Hematopoietic multipotent progenitor cell treated with erythropoietin and hydrocortisone succinate and interleukin-3 and kit ligand, for 8 days (in vitro differentiated cells): Measurements from ENCODE around the gene C15orf61.

Source experiments
- DNase-seq: peaks from one replicate; pipeline ENCODE4 v3.0.0-alpha.2; 2015

C15orf61 gene

DNA sequence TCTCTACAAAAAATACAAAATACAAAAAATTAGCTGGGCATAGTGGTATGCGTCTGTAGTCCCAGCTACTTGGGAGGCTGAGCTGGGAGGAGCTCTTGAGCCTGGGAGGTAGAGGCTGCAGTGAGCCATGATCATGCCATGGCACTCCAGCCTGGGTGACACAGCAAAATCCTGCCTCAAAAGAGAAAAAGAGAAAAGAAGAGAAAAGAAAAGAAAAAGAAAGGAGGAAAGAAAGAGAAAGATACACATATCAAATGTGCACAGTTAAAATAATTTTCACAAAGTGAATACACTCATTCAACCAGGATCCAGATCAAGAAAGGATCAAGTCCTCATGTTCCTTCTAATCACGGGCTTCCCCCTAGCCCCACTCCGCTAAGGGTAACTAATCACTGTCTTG lies 5.8 kb upstream of the C15orf61 start:
- DNase-seq: no peak

DNA sequence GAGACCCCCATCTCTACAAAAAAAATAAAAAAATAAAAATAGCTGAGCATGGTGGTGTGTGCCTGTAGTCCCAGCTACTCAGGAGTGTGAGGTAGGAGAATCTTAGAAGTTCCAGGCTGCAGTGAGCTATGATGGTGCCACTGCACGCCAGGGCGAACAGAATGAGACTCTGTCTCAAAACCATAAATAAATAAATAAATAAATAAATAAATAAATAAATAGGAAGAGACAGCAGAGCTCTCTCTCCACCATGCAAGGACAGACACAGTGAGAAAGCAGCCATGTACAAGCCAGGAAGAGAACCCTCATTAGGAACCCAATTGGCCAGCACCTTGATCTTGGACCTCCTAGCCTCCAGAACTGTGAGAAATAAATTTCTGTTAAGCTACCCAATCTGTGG lies 5.4 kb upstream of the C15orf61 start:
- DNase-seq: no peak

DNA sequence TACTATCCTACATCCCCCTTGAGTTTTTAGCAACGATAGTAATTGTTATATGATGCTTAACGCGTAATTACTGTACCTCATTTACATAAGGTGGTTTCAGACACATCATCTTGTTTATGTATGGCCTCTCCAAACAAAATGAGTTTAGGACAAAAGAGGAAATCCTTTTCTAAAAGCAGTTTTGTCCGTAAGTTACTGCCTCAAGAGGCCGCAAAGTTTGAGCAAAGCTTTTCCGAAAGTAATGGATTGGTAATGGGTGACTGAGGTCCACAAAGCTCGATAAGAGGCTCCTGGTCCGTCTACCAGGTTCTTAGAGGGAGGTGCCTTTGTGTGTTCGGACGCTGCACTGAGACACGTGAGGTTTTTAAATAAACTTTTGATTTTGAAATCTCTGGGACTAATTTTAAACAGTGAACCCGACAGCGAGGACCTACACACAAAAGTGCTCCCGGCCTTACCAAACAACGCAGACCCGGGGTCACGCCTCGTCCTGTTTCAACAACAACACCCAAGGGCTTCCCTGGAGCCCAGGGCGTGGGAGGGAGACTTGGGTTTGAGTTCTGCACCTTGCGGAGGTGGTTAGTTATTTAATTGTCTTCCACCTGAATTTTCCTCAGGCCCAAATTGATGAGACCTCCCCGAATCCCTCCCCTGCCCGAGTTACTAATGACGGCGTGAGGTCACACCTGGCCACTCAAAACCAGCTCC lies 456 bp upstream of the C15orf61 start:
- DNase-seq: peak; percentile 39

DNA sequence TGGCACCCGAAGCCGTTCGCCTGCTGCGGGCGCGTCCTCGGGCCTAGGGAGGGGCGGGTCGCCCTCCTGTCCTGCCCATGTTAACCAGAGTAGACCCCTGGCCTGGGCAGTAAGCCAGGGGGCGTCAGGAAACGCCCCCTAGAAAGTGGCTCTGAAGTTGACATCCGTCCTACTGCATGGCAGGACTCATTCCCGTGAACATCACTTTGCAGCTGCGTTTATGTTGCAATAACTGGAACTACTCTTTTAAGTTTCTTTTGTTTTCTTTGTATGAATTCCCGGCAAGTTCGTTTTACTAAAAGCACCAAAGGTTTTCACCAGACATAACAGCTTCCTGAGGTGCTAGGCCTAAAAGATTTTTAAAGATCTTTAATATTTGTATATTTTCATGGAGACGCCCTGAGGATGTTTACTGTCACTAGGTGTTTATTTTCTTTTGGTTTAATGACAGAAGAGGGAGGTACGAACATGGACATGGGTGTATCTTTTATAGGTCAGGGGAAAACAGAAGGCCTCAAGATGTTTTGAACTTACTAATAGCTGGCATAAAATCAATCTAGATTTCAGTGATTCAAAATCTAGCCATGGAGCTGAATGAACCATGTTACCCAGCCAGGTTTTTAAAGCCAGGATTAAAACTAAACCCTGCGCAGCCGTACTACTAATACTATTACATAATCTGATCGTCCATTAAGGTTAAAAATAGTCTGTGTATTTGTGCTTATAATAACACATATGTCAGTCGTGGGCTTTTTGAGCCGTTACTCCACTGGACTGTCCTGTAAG lies 1.0 kb downstream of the C15orf61 start:
- DNase-seq: peak; percentile 21

DNA sequence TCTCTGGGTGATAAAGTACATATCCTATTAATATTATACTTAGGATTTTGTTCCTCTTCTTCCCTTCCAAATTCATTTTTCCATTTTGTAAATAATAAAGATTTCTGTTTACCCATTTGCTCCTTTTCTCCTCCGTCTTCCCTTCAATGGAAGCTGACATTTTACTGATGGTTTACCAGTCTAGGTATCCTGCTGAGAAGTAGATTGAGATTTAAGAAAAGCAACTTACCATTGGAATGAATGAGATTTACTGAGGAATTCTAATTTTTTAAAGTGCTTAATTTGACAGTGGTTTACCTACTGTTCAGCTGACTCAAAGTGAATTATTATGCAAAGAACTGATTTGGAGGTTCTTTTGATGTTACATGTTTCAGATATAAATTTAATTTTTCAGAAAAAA lies 2.4 kb downstream of the C15orf61 start:
- no peak for DNase-seq

DNA sequence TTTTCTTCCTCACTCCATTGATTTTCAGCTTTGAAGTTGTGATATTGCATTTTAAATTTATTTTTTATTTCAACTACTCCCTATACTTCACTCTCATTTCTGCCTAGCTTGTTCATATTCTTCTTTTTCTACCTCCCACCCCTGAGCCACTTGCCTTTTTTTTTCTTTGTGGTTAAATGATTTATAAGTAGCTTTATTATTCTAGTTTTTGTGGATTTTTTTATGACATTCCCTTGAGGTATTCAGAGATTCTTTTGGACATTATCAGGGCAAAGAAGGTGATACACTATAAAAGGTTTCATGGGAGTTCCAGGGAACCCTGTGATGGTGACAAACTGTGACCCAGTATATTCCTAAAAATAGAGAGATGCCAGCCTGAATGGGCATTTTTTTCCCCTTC lies 3.3 kb downstream of the C15orf61 start:
- no peak for DNase-seq

DNA sequence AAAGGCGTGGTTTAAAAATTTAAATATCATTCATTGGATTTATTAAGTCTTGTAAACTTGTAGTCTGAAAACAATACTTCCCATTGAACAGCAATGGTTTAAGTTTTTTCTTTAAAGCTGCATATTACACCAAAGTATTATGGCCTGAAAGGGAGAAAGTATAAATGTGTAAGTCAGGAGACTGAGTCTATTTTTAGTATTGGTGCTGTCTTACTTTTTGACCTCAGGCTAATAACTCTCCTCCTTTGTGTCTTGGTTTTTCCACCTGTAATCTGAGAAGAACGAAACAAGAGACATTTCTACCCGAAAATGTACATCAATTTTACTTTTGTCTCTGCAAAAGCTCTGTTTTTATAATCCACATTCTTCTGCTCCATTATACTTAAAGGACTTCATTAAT lies 7.6 kb downstream of the C15orf61 start:
- DNase-seq: no peak

DNA sequence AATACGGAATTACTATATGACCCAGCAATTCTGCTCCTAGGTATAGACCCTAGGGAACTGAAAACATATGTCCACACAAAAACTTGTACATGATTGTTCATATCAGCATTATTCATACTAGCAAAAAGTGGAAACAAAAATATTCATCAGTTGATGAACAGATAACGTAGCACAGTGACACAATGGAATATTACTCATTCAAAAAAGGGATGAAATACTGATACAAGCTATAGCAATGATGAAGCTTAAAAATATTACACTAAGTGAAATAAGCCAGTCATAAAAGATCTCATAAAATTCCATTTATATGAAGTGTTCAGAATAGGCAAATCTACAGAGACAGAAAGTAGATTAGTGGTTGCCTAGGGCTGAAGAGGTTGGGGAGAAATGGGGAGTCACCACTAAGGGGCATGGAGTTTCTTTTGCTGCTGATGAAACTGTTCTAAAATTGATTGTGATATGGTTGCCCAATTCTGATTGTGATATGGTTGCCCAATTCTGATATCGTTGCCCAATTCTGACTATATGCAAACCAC lies 10.5 kb downstream of the C15orf61 start:
- DNase-seq: no peak

DNA sequence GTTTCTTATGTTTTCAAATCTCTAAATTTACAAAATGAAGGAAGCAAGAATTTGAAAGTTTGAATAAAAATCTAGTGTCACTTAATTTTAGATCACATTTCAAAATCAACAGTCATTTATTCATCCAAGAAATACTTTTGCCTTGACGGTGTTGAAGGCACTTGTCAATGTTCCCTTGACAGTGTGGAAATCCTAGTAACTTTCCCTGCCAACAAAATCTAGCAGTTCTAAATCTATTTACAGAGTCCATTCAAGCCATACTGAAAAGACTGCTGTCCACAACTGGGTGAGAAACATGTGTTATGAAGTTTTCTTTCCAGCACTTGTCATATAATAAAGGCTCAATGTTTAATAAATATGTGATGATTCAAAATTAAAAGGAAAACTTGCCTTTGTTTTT lies 12.9 kb downstream of the C15orf61 start:
- DNase-seq: no peak

DNA sequence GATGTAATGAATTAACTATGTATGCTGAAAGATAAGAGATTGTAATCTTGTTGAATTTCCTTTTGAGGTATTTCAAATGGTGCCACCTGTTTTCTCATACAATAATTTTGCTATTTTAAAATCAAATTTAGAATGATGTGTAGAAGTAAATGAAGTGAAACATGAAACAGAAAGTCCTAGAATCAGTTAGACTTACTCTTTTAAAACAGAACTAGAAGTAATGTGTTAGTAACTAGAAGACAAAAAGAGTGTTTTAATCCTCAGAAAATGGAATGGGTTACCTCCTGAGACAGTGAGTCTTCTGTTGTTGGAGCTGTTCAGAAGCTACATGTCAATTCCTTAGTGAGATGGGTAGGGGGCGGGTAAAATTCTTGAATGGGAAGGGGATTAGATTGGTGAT lies 13.4 kb downstream of the C15orf61 start:
- no peak for DNase-seq

DNA sequence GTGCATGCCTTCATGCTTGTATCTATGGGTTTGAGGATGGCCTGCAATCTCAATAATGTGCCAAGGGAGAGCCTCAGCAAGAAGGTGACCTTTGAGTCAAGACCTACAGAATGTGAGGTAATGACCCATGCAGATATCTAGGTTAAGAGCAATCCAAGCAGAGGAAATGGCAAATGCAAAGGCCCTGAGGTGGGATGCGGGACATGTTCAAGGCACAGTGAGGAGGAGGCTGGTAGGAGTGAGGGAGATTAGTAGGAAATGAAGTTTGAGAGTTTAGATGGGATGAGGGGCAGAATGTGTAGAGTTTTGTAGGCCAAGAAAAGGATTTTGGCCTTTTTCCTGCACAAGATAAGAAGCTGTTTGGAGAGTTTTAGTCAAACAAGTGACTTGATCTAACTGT lies 16.8 kb downstream of the C15orf61 start:
- no peak for DNase-seq

DNA sequence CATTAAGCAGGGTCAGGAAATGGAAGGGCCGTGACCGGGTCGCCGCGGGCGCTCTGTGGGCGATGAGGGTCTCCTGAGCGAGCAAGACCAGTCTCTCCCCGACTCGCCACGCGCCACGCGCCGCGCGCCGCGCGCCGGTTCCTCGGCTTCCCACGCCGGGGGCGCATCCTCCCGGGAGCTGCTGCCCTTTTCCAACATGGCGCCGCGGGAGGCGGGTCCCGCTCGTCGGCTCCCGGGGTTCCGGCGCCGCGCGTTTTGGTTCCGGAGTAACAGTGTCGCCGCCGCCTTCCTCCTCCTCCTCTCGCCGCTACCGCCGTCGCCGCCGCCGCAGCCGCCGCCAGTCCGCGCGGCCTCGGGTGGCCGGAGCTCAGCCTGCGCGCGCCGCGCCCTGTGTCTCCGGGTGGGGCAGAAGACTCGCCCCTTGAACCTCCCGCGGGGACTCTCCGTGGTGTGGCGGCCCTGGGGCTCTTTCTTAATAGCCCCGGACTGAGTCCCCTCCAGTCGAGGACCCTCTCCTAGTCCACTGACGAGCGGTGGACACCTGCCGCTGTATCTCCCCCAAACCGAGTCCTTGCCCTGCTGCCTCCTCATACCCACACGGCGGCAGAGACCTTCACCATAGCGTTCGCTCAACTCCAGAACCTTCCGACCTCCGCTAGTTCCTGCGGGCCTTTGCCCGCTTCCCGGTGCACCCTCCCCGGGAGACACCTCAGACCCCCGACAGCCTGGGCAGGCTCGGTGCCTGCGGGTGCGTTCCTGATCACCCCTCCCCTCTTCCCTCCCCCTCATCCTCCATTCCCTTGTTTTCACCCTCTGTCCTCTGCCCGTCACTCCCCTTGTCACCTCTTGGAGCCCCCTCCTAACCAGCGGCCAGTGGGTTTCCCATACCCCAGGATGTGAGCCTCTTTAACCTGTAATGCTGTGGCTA lies 21.8 kb downstream of the C15orf61 start, which contains the start of gene MAP2K5:
MAP2K5 (plus strand) TSS at position 284 of the 928 bp plus-strand sequence; CDS start at position 917, 633 bp downstream.
- DNase-seq: peak; percentile 81

DNA sequence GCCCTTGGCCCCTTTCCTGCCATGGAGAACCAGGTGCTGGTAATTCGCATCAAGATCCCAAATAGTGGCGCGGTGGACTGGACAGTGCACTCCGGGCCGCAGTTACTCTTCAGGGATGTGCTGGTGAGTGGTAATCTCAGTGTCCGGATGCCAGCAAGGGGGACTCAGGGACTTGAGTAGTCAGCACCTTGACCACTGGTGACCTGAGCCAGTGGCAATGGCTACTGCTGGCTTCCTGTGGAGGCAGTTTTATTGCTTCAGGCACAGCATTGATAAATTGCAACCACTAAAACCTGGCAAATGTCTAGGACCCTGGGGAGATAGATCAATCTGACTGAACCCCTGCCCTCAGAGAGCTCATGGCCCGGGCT lies 22.4 kb downstream of the C15orf61 start:
- no peak for DNase-seq

DNA sequence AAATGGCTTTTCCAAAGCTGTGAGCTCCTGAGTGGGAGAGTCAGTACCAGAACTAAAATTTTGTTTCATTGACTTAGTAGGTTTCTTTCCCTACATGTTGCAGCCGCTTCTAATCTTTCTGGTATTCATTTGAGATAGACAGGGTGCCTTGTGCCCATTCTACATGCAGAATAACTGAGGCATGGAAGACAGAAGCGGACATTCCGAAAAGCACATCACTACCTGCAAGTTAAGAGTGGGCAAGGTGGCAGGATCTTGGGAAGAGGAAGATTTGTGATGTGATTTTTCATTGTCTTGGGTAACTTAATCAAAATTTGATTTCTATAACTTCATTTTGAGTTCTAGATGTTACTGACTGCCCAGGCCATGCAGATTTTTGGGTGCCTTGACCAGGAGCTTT lies 23.5 kb downstream of the C15orf61 start:
- DNase-seq: no peak

DNA sequence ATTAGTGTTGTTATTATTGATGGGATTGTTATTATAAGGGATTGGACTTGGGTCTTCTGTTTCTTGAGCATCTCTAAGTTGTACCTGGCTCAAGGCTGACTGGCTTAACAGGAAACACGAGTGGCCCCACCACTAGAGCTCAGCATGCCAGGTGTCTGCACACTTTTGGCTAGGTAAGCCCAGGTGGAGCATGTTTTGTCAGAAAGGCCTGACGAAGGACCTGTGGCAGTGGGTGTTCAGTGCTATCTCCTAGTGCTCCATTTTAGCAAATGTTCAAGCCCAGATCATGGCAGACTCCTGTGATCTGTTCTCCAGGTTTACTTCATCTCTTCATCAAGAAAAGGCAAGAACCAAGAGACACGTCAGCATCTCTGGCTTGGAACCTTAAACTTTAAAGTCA lies 24.9 kb downstream of the C15orf61 start:
- DNase-seq: no peak

DNA sequence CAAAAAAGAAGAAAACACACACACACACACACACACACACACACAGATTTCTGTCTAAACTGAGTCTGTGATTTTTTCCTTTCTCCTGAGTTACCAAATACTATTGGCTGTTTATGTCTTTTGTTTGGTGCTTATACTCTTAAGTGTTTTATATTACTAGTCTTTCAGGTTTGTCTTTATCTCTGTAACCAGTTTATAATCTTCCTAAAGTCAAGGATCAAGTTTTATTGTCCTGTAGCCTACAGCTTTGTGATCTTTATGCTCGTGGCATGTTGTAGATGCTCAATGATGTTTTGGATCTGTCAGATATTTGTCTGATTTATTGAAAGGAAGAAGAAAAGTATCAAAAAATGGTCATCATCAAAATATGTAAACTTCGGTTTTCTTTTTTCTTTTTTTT lies 26.1 kb downstream of the C15orf61 start:
- no peak for DNase-seq

DNA sequence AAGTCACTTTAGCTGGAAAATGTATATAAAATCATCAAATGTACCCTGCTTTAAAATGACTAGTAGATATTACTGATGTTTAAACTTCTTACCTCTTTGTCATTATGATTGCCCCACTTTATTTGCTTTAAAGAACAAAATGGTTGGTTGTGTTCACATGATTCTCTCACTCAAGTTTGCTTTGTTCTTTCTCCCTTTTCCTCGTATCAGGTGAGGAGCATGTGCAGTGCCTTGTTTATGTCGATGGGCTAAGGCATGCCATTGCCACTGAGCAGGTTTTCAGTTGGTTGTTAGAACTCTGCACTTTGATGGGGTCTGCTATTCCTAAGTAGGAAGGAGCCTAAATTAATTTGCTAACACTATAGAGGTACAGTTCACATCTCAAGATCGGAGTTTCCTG lies 26.9 kb downstream of the C15orf61 start:
- DNase-seq: no peak

DNA sequence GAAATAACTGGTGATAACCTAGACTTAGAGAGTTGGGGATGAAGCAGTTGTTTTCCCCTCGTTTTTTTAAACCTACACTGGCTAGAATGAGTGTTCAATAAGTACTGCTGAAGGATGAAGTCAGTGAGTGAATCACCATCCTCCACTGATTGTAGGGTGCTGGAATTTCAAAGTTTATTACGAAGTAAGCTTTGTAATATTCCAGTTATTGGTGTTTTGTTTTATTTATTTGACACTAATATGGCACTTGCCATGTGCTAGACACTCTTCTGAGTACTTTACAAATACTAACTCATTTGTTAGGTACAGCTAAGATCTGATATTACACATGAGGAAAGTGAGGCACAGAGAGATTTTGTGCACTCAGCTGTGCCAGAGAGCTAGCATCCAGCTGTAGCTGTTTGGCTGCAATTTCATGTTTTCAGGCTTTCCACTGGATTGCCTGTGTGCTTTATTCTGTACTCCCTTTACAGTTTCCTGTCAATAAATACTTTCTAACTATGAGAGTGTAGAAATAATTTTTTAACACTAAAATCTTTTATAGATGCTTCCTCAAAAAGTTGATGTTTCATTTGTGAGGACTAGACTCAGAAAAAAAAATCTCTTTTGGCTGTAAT lies 27.4 kb downstream of the C15orf61 start:
- no peak for DNase-seq

DNA sequence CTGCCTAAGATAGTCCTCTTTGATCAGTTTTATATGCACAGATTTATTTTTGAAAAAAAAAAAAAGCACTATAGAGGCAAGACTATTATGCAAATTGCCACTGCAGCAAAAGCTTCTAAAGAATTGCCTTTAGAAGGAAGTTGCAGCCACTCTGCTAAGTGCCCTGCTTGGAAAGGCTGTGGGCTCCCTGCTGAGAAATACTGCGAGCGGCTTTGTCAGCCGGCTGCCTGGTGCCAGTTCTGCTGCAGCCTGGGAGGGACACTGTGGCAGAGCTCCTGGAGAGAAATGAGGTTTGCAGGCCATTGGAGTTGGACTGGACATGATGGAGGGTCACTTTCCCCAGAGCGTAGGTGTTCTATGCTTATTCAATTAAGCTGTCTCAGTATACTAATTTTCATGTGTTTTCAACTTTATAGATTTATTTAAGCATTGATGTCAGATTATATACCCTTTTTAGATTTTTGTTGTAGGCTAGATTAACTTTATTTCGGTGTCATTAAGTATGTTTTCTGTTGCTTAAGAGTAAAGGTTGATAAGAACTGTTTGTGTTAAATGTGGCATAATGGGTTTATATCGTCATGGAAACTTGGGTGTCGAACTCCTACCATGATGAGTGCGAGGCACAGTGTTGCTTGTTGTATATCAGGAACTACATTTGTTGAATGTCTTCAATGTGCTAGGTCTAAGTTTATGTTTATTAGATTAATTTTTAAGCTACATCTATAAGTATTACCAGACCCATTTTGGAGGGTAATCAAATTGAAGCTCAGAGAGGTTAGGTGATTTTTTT lies 28.1 kb downstream of the C15orf61 start:
- peak; percentile 30 for DNase-seq

DNA sequence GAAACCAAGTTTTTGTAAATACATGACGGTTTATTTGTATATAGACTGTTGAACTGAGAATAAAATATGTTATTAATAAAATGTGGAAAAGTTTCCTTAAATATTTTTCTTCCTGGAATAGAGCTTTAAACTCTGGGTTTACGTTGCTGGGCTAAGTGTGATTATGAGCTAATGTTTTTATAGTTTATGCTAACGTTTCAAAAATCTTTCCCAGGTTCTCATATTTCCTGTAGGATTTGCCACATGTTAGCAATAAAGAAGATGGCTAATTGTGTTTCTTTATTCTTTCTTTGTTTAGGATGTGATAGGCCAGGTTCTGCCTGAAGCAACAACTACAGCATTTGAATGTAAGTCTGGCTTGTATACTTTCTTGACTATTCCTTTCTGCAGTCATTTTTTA lies 28.8 kb downstream of the C15orf61 start:
- no peak for DNase-seq

DNA sequence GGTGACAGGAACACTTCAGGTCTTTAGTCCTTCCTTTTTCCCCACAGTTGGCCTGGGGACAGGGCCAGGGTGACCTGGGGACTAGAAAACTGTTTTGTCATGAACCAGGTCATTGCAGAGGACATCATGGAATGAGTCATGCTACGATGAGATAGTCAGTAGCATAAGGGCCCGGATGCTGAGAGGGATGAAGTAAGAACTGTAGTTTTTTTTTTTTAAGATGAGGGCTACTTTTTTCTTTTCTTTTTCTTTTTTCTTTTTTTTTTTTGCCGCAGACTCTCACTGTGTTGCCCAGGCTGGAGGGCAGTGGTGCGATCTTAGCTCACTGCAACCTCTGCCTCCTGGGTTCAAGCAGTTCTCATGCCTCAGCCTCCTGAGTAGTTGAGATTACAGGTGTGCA lies 29.6 kb downstream of the C15orf61 start:
- DNase-seq: peak; percentile 8

DNA sequence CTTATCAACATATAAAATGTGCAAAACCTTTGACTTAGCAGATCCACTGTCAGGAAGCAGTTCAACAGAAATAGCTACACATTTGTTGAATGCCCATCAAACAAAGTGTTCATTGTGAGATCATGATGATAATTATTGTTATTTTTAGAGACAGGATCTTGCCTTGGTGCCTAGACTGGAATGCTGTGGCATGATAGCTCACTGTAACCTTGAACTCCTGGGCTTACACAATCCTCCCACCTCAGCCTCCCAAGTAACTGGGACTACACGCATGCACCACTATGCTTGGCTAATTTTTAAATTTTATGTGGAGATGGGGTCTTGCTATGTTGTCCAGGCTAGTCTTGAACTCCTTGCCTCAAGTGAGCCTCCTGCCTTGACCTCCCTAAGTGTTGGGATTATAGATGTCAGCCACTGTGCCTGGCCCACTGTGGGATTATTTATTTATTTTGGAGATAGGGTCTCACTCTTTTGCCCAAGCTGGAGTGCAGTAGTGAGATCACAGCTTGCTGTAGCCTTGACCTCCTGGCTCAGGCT lies 30.3 kb downstream of the C15orf61 start:
- DNase-seq: no peak
